MM.1S (cell line): Measurements from ENCODE around the gene MAPRE3.

Source experiments
- EZH2phosphoT487 ChIP-seq: fragments of 300-600 bp; sonication (generic); IDR thresholded peaks from 2 replicates; pipeline ENCODE4 v1.6.1; 2018; ENCODE audit warnings: antibody characterized with exemption, low read length
- TF ChIP-seq, protein P1 (sequence below): fragments of 300-600 bp; sonication (generic); IDR thresholded peaks from 2 replicates; pipeline ENCODE4 v1.5.1; 2016; ENCODE audit warnings: antibody characterized with exemption, low read length, mixed read lengths

GRCh38 chr2:27051902-27052645 is 81.6 kb downstream of the MAPRE3 start:
- TF ChIP-seq, protein P1, sequence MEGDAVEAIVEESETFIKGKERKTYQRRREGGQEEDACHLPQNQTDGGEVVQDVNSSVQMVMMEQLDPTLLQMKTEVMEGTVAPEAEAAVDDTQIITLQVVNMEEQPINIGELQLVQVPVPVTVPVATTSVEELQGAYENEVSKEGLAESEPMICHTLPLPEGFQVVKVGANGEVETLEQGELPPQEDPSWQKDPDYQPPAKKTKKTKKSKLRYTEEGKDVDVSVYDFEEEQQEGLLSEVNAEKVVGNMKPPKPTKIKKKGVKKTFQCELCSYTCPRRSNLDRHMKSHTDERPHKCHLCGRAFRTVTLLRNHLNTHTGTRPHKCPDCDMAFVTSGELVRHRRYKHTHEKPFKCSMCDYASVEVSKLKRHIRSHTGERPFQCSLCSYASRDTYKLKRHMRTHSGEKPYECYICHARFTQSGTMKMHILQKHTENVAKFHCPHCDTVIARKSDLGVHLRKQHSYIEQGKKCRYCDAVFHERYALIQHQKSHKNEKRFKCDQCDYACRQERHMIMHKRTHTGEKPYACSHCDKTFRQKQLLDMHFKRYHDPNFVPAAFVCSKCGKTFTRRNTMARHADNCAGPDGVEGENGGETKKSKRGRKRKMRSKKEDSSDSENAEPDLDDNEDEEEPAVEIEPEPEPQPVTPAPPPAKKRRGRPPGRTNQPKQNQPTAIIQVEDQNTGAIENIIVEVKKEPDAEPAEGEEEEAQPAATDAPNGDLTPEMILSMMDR: no peak
- no peak for TF ChIP-seq EZH2phosphoT487
